DND-41 (cell line): ENCODE results near the gene C22orf31.

Experiments
- ATAC-seq: fragments of 200-7000 bp; cut with Tn5 transposase; 3 replicates; pipeline ENCODE4 v1.9.1; 2021; ENCODE audit warnings: low read depth; ENCODE audit not compliant: insufficient read depth
- DNase-seq: peaks from one replicate; pipeline ENCODE4 v3.0.0-alpha.2; 2020
- H2AFZ ChIP-seq: 2 replicates; pipeline ENCODE4 v1.6.0; 2012; ENCODE audit warnings: low read depth, low read length
- H3K27ac ChIP-seq: 2 replicates; pipeline ENCODE4 v1.5.1; 2012; ENCODE audit warnings: low read length, inconsistent platforms
- H3K27me3 ChIP-seq: fragments of 200-600 bp; sonication (generic); 2 replicates; pipeline ENCODE4 v1.6.0; 2012; ENCODE audit warnings: low read length, mild to moderate bottlenecking, inconsistent platforms; ENCODE audit not compliant: insufficient read depth, poor library complexity
- H3K36me3 ChIP-seq: 2 replicates; pipeline ENCODE4 v1.5.1; 2012; ENCODE audit warnings: low read length, inconsistent platforms; ENCODE audit not compliant: insufficient read depth
- H3K4me1 ChIP-seq: 2 replicates; pipeline ENCODE4 v1.5.1; 2012; ENCODE audit warnings: mild to moderate bottlenecking, low read length; ENCODE audit not compliant: insufficient read depth
- H3K4me2 ChIP-seq: 2 replicates; pipeline ENCODE4 v1.6.0; 2012; ENCODE audit warnings: mild to moderate bottlenecking, moderate library complexity, low read length, inconsistent platforms; ENCODE audit not compliant: insufficient read depth
- H3K4me3 ChIP-seq, 2 experiments: fragments of 200-600 bp in 1 of 2; shearing (Covaris generic) in 1 of 2; 2 replicates each; pipeline ENCODE4 v1.5.1; 2012 to 2016; ENCODE audit warnings: inconsistent platforms in 2 of 2, low read length in 2 of 2, mild to moderate bottlenecking in 2 of 2, low read depth in 1 of 2, moderate library complexity in 1 of 2
- H3K79me2 ChIP-seq: 2 replicates; pipeline ENCODE4 v1.6.0; 2012; ENCODE audit warnings: low read length, inconsistent platforms; ENCODE audit not compliant: insufficient read depth
- H3K9ac ChIP-seq: 2 replicates; pipeline ENCODE4 v1.6.0; 2012; ENCODE audit warnings: low read depth, mild to moderate bottlenecking, inconsistent platforms, low read length, moderate library complexity
- H3K9me3 ChIP-seq: 2 replicates; pipeline ENCODE4 v1.5.1; 2012; ENCODE audit warnings: low read length, moderate library complexity, mild to moderate bottlenecking, inconsistent platforms; ENCODE audit not compliant: insufficient read depth, severe bottlenecking
- H4K20me1 ChIP-seq: 2 replicates; pipeline ENCODE4 v1.6.0; 2012; ENCODE audit warnings: low read length; ENCODE audit not compliant: insufficient read depth
- EZH2 ChIP-seq: IDR thresholded peaks from 3 replicates; pipeline ENCODE4 v1.6.1; 2012; ENCODE audit warnings: borderline replicate concordance, low read depth, mild to moderate bottlenecking, moderate library complexity, low read length, inconsistent platforms; ENCODE audit not compliant: severe bottlenecking
- TF ChIP-seq, protein P1 (sequence below): IDR thresholded peaks from 2 replicates; pipeline ENCODE4 v1.5.1; 2012; ENCODE audit warnings: borderline replicate concordance, low read length, moderate library complexity, mild to moderate bottlenecking; ENCODE audit not compliant: poor library complexity, severe bottlenecking; ENCODE audit errors: extremely low read depth

Gene C22orf31

DNA sequence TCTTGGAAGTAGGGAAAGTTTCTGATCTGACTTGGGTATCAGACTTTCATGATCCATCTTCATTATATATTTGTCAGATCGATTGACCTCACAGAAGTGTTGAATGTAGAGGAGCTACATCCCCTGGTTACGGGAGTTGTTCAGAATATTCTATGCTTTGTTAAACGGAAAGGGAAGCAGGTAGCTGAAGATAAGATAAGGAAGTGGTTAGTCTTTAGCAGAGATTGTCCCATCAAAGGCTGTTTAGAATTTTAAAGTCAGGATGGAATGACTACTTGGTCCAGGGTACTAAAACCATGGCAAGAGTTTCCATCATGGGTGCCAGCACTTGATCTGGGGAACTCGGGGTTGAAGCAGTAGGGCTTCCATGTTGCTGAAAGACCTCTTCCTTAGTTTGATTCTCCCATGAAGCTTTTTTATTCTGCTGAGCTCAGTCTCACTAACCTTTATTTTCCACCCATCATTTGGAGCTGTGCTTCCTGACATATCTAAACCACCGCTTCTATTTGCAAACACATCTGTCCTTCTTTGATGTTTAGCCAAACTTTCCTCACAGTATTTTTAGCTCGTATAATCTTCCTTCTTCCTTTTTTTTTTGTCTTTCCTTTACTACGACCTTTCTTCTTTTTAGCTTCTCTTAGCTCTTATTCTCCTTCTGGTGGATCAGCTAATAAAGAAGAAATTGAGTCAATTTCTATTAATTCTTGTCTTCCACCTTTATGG lies 4.0 kb upstream of the C22orf31 start:
- no peak overlapping the region for H3K4me3 ChIP-seq
- no peak overlapping the region for H3K27ac ChIP-seq
- no peak overlapping the region for H3K9ac ChIP-seq
- TF ChIP-seq, protein P1, sequence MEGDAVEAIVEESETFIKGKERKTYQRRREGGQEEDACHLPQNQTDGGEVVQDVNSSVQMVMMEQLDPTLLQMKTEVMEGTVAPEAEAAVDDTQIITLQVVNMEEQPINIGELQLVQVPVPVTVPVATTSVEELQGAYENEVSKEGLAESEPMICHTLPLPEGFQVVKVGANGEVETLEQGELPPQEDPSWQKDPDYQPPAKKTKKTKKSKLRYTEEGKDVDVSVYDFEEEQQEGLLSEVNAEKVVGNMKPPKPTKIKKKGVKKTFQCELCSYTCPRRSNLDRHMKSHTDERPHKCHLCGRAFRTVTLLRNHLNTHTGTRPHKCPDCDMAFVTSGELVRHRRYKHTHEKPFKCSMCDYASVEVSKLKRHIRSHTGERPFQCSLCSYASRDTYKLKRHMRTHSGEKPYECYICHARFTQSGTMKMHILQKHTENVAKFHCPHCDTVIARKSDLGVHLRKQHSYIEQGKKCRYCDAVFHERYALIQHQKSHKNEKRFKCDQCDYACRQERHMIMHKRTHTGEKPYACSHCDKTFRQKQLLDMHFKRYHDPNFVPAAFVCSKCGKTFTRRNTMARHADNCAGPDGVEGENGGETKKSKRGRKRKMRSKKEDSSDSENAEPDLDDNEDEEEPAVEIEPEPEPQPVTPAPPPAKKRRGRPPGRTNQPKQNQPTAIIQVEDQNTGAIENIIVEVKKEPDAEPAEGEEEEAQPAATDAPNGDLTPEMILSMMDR: no peak
- DNase-seq (no peak), ATAC-seq (peak; percentile 50; the same call in 2 of the 3 replicates)
- H3K4me2 ChIP-seq: peak overlapping the region; percentile 2; the same call in 1 of the 2 replicates
- H3K27me3 ChIP-seq: no peaks in the 10 kb centered on the region
- peaks cover 21% of the 10 kb centered on the region for H3K4me1 ChIP-seq
- no peaks in the 10 kb centered on the region for H3K9me3 ChIP-seq
- H2AFZ ChIP-seq: no peak overlapping the region
- no peaks in the 10 kb centered on the region for H3K36me3 ChIP-seq
- H4K20me1 ChIP-seq: no peaks in the 10 kb centered on the region
- H3K79me2 ChIP-seq: no peaks in the 10 kb centered on the region

DNA sequence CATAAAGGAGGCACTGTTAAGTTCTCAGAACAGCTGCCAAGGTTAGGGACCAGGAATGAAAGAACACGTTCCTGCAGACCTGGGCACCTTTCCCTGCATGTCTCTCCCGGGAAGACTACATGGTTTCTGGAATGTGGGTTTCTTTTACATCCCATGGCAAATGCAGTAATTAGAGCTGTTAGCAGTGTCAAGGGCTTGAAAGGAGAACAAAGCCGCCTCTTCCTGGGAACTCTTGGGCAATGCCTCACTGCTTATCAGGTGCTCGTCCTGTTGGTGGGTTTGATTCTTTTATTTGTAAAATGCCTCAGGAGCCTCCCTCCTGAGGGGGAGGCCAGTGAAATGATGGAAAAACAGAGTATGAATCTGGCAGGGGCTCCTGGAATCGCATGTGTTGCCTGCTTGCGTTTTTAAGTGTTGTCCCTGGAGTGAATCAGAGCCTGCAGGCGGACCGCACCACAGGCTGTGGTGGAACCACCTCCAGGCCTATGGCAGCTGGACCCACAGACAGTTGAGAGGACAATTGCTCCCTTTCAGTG lies 723 bp upstream of the C22orf31 start:
- Histone ChIP-seq H3K27me3 (no peaks in the 10 kb centered on the region), H2AFZ (no peak overlapping the region)

DNA sequence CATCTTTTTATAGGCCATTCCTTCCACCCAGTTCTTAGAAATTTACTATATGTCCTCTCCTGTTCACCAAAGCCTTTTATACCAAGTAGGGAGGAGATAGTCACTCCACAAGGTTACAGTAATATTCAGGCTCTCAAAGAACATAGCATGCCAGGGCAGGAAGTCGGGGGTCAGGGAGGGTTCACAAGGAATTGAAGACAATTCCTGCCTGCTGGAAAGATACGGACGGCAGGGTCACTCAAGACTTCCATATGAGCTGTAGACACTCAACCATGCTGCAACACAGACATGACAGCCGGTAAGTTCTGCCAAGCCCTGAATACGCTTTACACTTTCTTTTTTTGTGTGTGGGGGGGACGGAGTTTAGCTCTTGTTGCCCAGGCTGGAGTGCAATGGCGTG lies 700 bp downstream of the C22orf31 start:
- no peak overlapping the region for H3K9ac ChIP-seq
- H3K27me3 ChIP-seq: no peaks in the 10 kb centered on the region
- H3K9me3 ChIP-seq: no peaks in the 10 kb centered on the region
- H3K27ac ChIP-seq: no peak overlapping the region
- no peaks in the 10 kb centered on the region for H3K36me3 ChIP-seq
- no peak for TF ChIP-seq EZH2
- TF ChIP-seq, protein P1: no peak
- H3K79me2 ChIP-seq: no peaks in the 10 kb centered on the region
- ATAC-seq: no peak
- H3K4me3 ChIP-seq: no peak overlapping the region
- H4K20me1 ChIP-seq: no peaks in the 10 kb centered on the region
- no peak for DNase-seq
- no peak overlapping the region for H2AFZ ChIP-seq
- no peak overlapping the region for H3K4me2 ChIP-seq
- H3K4me1 ChIP-seq: peaks cover 21% of the 10 kb centered on the region

More for the DNA sequence above, 723 bp upstream of the C22orf31 start:
- Histone ChIP-seq H4K20me1 (no peaks in the 10 kb centered on the region), H3K36me3 (no peaks in the 10 kb centered on the region), H3K9ac (no peak overlapping the region), H3K9me3 (no peaks in the 10 kb centered on the region), H3K79me2 (no peaks in the 10 kb centered on the region), H3K4me3 (no peak overlapping the region), H3K27ac (no peak overlapping the region), H3K4me2 (no peak overlapping the region), H3K4me1 (peaks cover 21% of the 10 kb centered on the region)
- TF ChIP-seq, protein P1: no peak
- no peak for TF ChIP-seq EZH2
- no peak for DNase-seq
- ATAC-seq: no peak
